Gastroesophageal sphincter (tissue), 3 donors: Measurements from ENCODE around the gene BCKDK.

Source experiments
- CTCF ChIP-seq, 4 experiments: fragments of 200-600 bp in 2 of 4; fragments of 450-650 bp in 2 of 4; sonication (generic) in 1 of 4; IDR thresholded peaks; one replicate each; pipeline ENCODE4 v1.5.1; 2017 to 2019; ENCODE audit warnings: antibody characterized with exemption in 4 of 4, mild to moderate bottlenecking in 2 of 4, moderate library complexity in 2 of 4
- EP300 ChIP-seq: sonication (generic); formaldehyde crosslinking; IDR thresholded peaks from one replicate; pipeline ENCODE4 v1.6.1; 2017; ENCODE audit warnings: antibody characterized with exemption, mild to moderate bottlenecking
- POLR2A ChIP-seq, 2 donors: fragments of 450-650 bp; IDR thresholded peaks; one replicate each; pipeline ENCODE4 v1.6.1; 2017; ENCODE audit warnings: antibody characterized with exemption in 2 of 2, mild to moderate bottlenecking in 2 of 2, moderate library complexity in 1 of 2
- POLR2AphosphoS5 ChIP-seq: sonication (generic); formaldehyde crosslinking; IDR thresholded peaks from one replicate; pipeline ENCODE4 v1.6.1; 2017; ENCODE audit warnings: antibody characterized with exemption

- TF ChIP-seq CTCF (IDR thresholded peaks at IDR 0.05) (no peak), EP300 (no peak), POLR2A (IDR thresholded peaks at IDR 0.05) (no peak), POLR2AphosphoS5 (no peak)
Observed at GRCh38 chr16:31132303-31132979, 24.3 kb downstream of the BCKDK start.
